SK-N-MC (cell line): ENCODE results near the gene NAA15.

ENCODE experiments used
- EZH2 ChIP-seq: fragments of 200-600 bp; sonication (generic); IDR thresholded peaks from one replicate; pipeline ENCODE4 v1.6.1; 2017; ENCODE audit warnings: antibody characterized with exemption
- FOXP2 ChIP-seq: optimal IDR thresholded peaks from 2 replicates; pipeline ENCODE3; 2011; ENCODE audit warnings: mild to moderate bottlenecking, moderate library complexity; ENCODE audit not compliant: insufficient read depth; ENCODE audit errors: extremely low read length, control extremely low read depth
- POLR2AphosphoS5 ChIP-seq: IDR thresholded peaks from 2 replicates; pipeline ENCODE4 v1.6.1; 2012; ENCODE audit warnings: mild to moderate bottlenecking, low read depth, low read length, borderline replicate concordance

GRCh38 chr4:139278485-139278884, 22.8 kb upstream of the NAA15 start:
- no peak for TF ChIP-seq POLR2AphosphoS5
- no peak for TF ChIP-seq EZH2
- no peak for TF ChIP-seq FOXP2
